ENCODE measurements around the gene MTA3.
A peak's percentile ranks its signal among the peaks of the same experiment; 100 is the strongest.

Gene MTA3

GRCh38 chr2:42567364-42567763, 1.1 kb upstream of the MTA3 start:
- Histone ChIP-seq H3K9ac (ENCODE audit: low read length) (peak overlapping the region; percentile 42), H3K36me3 (replicated peaks; ENCODE audit: low read depth, low read length) (peaks cover 7% of the 10 kb centered on the region), H3K4me1 (ENCODE audit: low read length) (peaks cover 26% of the 10 kb centered on the region), H4K20me1 (ENCODE audit: insufficient read depth, low read length) (no peaks in the 10 kb centered on the region), H3K4me2 (ENCODE audit: low read length) (peak overlapping the region; percentile 76), H3K27me3 (ENCODE audit: low read depth, low read length) (no peaks in the 10 kb centered on the region), H2AFZ (ENCODE audit: low read depth, low read length) (0 out of 2 replicates have a peak overlapping the region, but pooled peaks have one; percentile 27), H3K27ac (ENCODE audit: low read length) (peak overlapping the region; percentile 7; the same call in 1 of the 2 replicates), H3K79me2 (ENCODE audit: low read length) (peaks cover 13% of the 10 kb centered on the region), H3K9me3 (ENCODE audit: insufficient read depth, low read length) (no peaks in the 10 kb centered on the region; the same call in 1 of the 2 replicates), H3K4me3 (ENCODE audit: low read length) (peak overlapping the region; percentile 85)
- no peak for TF ChIP-seq EZH2phosphoT487 (IDR thresholded peaks at IDR 0.05; ENCODE audit: low read depth)
- TF ChIP-seq CTCF (IDR thresholded peaks at IDR 0.05; ENCODE audit: low read depth, low read length) = no peak

DNA sequence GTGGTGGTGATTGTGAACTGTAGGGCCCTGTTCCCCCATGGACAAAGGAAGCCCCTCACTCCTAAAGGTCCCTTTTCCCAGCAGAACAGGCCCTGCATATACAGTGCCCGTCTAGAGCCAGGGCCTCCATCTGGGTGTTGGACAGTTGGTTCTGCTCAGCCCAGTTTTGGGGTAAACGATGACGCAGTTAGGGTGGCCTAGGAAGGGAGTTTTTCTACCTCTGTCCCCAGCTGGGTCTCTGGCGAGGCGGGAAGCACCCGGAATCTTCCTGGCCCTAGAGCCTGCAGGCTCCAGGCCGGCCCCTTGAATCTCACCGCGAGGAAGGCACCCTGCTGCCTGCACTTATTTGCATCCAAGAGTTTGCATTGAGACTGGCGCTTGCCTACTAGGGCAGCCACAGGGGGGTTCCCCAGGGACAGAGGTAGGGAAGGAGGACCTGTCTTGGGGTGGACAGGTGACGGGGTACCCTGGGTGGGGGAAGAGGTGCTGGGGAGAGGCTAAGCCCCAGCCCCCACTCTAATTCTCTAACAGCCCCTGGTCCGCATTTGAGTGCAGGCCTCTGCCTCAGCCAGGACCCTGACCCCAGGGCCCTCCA, 529 bp upstream of the MTA3 start:
- H3K9ac ChIP-seq (ENCODE audit: low read length) = peak overlapping the region; percentile 42
- no peaks in the 10 kb centered on the region for H3K27me3 ChIP-seq (ENCODE audit: low read depth, low read length)
- peak overlapping the region; percentile 85 for H3K4me3 ChIP-seq (ENCODE audit: low read length)
- no peaks in the 10 kb centered on the region for H4K20me1 ChIP-seq (ENCODE audit: insufficient read depth, low read length)
- H3K9me3 ChIP-seq (ENCODE audit: insufficient read depth, low read length) = no peaks in the 10 kb centered on the region; the same call in 1 of the 2 replicates
- H2AFZ ChIP-seq (ENCODE audit: low read depth, low read length) = 0 out of 2 replicates have a peak overlapping the region, but pooled peaks have one; percentile 27
- H3K79me2 ChIP-seq (ENCODE audit: low read length) = peaks cover 13% of the 10 kb centered on the region
- peak overlapping the region; percentile 7; the same call in 1 of the 2 replicates for H3K27ac ChIP-seq (ENCODE audit: low read length)
- H3K4me1 ChIP-seq (ENCODE audit: low read length) = peaks cover 26% of the 10 kb centered on the region
- peaks cover 10% of the 10 kb centered on the region for H3K36me3 ChIP-seq (replicated peaks; ENCODE audit: low read depth, low read length)
- TF ChIP-seq CTCF (IDR thresholded peaks at IDR 0.05; ENCODE audit: low read depth, low read length) (no peak), EZH2phosphoT487 (IDR thresholded peaks at IDR 0.05; ENCODE audit: low read depth) (no peak)
- peak overlapping the region; percentile 76 for H3K4me2 ChIP-seq (ENCODE audit: low read length)

- peaks cover 26% of the 10 kb centered on the region for H3K4me1 ChIP-seq (ENCODE audit: low read length)
- H3K27ac ChIP-seq (ENCODE audit: low read length) = peak overlapping the region; percentile 57
- peaks cover 13% of the 10 kb centered on the region for H3K79me2 ChIP-seq (ENCODE audit: low read length)
- peak overlapping the region; percentile 91 for H3K9ac ChIP-seq (ENCODE audit: low read length)
- no peak overlapping the region for H2AFZ ChIP-seq (ENCODE audit: low read depth, low read length)
- peak overlapping the region; percentile 85 for H3K4me3 ChIP-seq (ENCODE audit: low read length)
- H3K9me3 ChIP-seq (ENCODE audit: insufficient read depth, low read length) = no peaks in the 10 kb centered on the region; the same call in 1 of the 2 replicates
- TF ChIP-seq CTCF (IDR thresholded peaks at IDR 0.05; ENCODE audit: low read depth, low read length) (no peak), EZH2phosphoT487 (IDR thresholded peaks at IDR 0.05; ENCODE audit: low read depth) (no peak)
- H3K4me2 ChIP-seq (ENCODE audit: low read length) = peak overlapping the region; percentile 80
- H3K36me3 ChIP-seq (replicated peaks; ENCODE audit: low read depth, low read length) = peaks cover 12% of the 10 kb centered on the region
- no peaks in the 10 kb centered on the region for H3K27me3 ChIP-seq (ENCODE audit: low read depth, low read length)
- H4K20me1 ChIP-seq (ENCODE audit: insufficient read depth, low read length) = no peaks in the 10 kb centered on the region
Measured at GRCh38 chr2:42569116-42569711, 782 bp downstream of the MTA3 start.

- Histone ChIP-seq H3K27ac (ENCODE audit: low read length) (peak overlapping the region; percentile 32; the same call in 1 of the 2 replicates), H3K4me2 (ENCODE audit: low read length) (peak overlapping the region; percentile 80), H3K79me2 (ENCODE audit: low read length) (peaks cover 13% of the 10 kb centered on the region), H3K4me3 (ENCODE audit: low read length) (peak overlapping the region; percentile 85), H4K20me1 (ENCODE audit: insufficient read depth, low read length) (peaks cover under 1% of the 10 kb centered on the region; the same call in 1 of the 2 replicates), H3K4me1 (ENCODE audit: low read length) (peaks cover 26% of the 10 kb centered on the region), H3K9me3 (ENCODE audit: insufficient read depth, low read length) (no peaks in the 10 kb centered on the region; the same call in 1 of the 2 replicates), H3K9ac (ENCODE audit: low read length) (peak overlapping the region; percentile 91), H3K27me3 (ENCODE audit: low read depth, low read length) (no peaks in the 10 kb centered on the region), H3K36me3 (replicated peaks; ENCODE audit: low read depth, low read length) (peaks cover 15% of the 10 kb centered on the region), H2AFZ (ENCODE audit: low read depth, low read length) (no peak overlapping the region)
- no peak for TF ChIP-seq CTCF (IDR thresholded peaks at IDR 0.05; ENCODE audit: low read depth, low read length)
- TF ChIP-seq EZH2phosphoT487 (IDR thresholded peaks at IDR 0.05; ENCODE audit: low read depth) = no peak
Measured at GRCh38 chr2:42569883-42570282, 1.5 kb downstream of the MTA3 start.
